H9 (cell line): ENCODE data around the gene FBRSL1. TPM values are rescaled to one million over a fixed set of nuclear protein-coding genes. Genes with fewer than 3 reads are reported as not detected.

Experiments
- DNase-seq: peaks from one replicate; pipeline ENCODE4 v3.0.0-alpha.2; 2017
- H2AFZ ChIP-seq: one replicate; pipeline ENCODE4 v1.6.1; 2013; ENCODE audit warnings: mild to moderate bottlenecking, low read length, control low read depth, moderate library complexity
- H2AK5ac ChIP-seq: 2 replicates; pipeline ENCODE4 v1.6.1; 2013; ENCODE audit warnings: low read length, control low read depth, mixed read lengths; ENCODE audit not compliant: insufficient read length
- H2BK120ac ChIP-seq: one replicate; pipeline ENCODE4 v1.6.1; 2013; ENCODE audit warnings: low read depth, mild to moderate bottlenecking, low read length, control low read depth, inconsistent platforms; ENCODE audit not compliant: poor library complexity, severe bottlenecking
- H2BK12ac ChIP-seq: 2 replicates; pipeline ENCODE4 v1.6.1; 2013; ENCODE audit warnings: low read length, control low read depth, mixed read lengths, low read depth; ENCODE audit not compliant: insufficient read length
- H2BK15ac ChIP-seq: 2 replicates; pipeline ENCODE4 v1.6.1; 2013; ENCODE audit warnings: low read depth, low read length, control low read depth
- H2BK20ac ChIP-seq: one replicate; pipeline ENCODE4 v1.6.1; 2013; ENCODE audit warnings: low read depth, mild to moderate bottlenecking, low read length, control low read depth, inconsistent platforms; ENCODE audit not compliant: poor library complexity, severe bottlenecking
- H2BK5ac ChIP-seq: 2 replicates; pipeline ENCODE4 v1.6.1; 2013; ENCODE audit warnings: low read length, control low read depth, mixed read lengths; ENCODE audit not compliant: insufficient read length
- H3K14ac ChIP-seq: 2 replicates; pipeline ENCODE4 v1.6.1; 2013; ENCODE audit warnings: low read length, control low read depth; ENCODE audit not compliant: insufficient read depth
- H3K18ac ChIP-seq: 2 replicates; pipeline ENCODE4 v1.6.1; 2013; ENCODE audit warnings: low read depth, mild to moderate bottlenecking, mixed read lengths, low read length, control low read depth; ENCODE audit not compliant: insufficient read length
- H3K23ac ChIP-seq: 2 replicates; pipeline ENCODE4 v1.6.1; 2013; ENCODE audit warnings: low read length, control low read depth, mixed read lengths, low read depth; ENCODE audit not compliant: insufficient read length
- H3K23me2 ChIP-seq: 2 replicates; pipeline ENCODE4 v1.6.1; 2013; ENCODE audit warnings: low read depth, mild to moderate bottlenecking, mixed read lengths, low read length, control low read depth; ENCODE audit not compliant: insufficient read length, poor library complexity, severe bottlenecking
- H3K27ac ChIP-seq: 2 replicates; pipeline ENCODE4 v1.5.1; 2013; ENCODE audit warnings: low read length, control low read depth, mixed read lengths, low read depth; ENCODE audit not compliant: insufficient read length
- H3K27me3 ChIP-seq: 2 replicates; pipeline ENCODE4 v1.6.1; 2013; ENCODE audit warnings: low read length, control low read depth, inconsistent platforms; ENCODE audit not compliant: insufficient read depth
- H3K4ac ChIP-seq: 2 replicates; pipeline ENCODE4 v1.6.1; 2013; ENCODE audit warnings: low read depth, mild to moderate bottlenecking, control low read depth, inconsistent platforms, low read length, moderate library complexity
- H3K4me1 ChIP-seq: 2 replicates; pipeline ENCODE4 v1.6.1; 2013; ENCODE audit warnings: low read length, control low read depth, inconsistent platforms; ENCODE audit not compliant: insufficient read depth
- H3K4me2 ChIP-seq: 2 replicates; pipeline ENCODE4 v1.6.1; 2013; ENCODE audit warnings: low read length, control low read depth, mixed read lengths; ENCODE audit not compliant: insufficient read length, insufficient read depth
- H3K56ac ChIP-seq: 2 replicates; pipeline ENCODE4 v1.6.1; 2013; ENCODE audit warnings: low read depth, mild to moderate bottlenecking, mixed read lengths, low read length, control low read depth; ENCODE audit not compliant: insufficient read length
- H3K79me1 ChIP-seq: 2 replicates; pipeline ENCODE4 v1.6.1; 2013; ENCODE audit warnings: low read depth, mild to moderate bottlenecking, moderate library complexity, low read length, control low read depth, inconsistent platforms; ENCODE audit not compliant: insufficient read depth, poor library complexity, severe bottlenecking
- H3K79me2 ChIP-seq: 2 replicates; pipeline ENCODE4 v1.6.1; 2013; ENCODE audit warnings: low read length, control low read depth, inconsistent platforms; ENCODE audit not compliant: insufficient read depth
- H3K9ac ChIP-seq: 2 replicates; pipeline ENCODE4 v1.6.1; 2013; ENCODE audit warnings: low read length, control low read depth, mixed read lengths; ENCODE audit not compliant: insufficient read length; ENCODE audit errors: extremely low read depth
- H3K9me3 ChIP-seq: one replicate; pipeline ENCODE4 v1.6.1; 2013; ENCODE audit warnings: low read depth, low read length, inconsistent platforms; ENCODE audit not compliant: control insufficient read depth
- H3T11ph ChIP-seq: one replicate; pipeline ENCODE4 v1.6.1; 2013; ENCODE audit warnings: mild to moderate bottlenecking, low read length, control low read depth, inconsistent platforms
- H4K20me1 ChIP-seq: one replicate; pipeline ENCODE4 v1.6.1; 2013; ENCODE audit not compliant: control insufficient read depth, insufficient read length, insufficient read depth
- H4K5ac ChIP-seq: 2 replicates; pipeline ENCODE4 v1.6.1; 2013; ENCODE audit warnings: low read depth, mild to moderate bottlenecking, mixed read lengths, low read length, control low read depth; ENCODE audit not compliant: insufficient read length
- H4K8ac ChIP-seq: replicated peaks from 2 replicates; pipeline ENCODE4 v1.6.1; 2013; ENCODE audit warnings: low read length, control low read depth, mixed read lengths, low read depth; ENCODE audit not compliant: insufficient read length
- H4K91ac ChIP-seq: 2 replicates; pipeline ENCODE4 v1.6.1; 2013; ENCODE audit warnings: low read depth, mild to moderate bottlenecking, moderate library complexity, mixed read lengths, low read length, control low read depth; ENCODE audit not compliant: insufficient read length
- H3K27ac Mint-ChIP-seq, 3 experiments: 2 replicates in 2 of 3; 3 replicates in 1 of 3; pipeline ENCODE4 v1.8.0; 2020 to 2021; ENCODE audit warnings: mixed read lengths in 3 of 3, mild to moderate bottlenecking in 1 of 3, moderate library complexity in 1 of 3
- H3K27me3 Mint-ChIP-seq: 2 replicates; pipeline ENCODE4 v1.8.0; 2021; ENCODE audit warnings: low read depth, mild to moderate bottlenecking, moderate library complexity, mixed read lengths
- H3K36me3 Mint-ChIP-seq, 3 experiments: 2 replicates in 2 of 3; 3 replicates in 1 of 3; pipeline ENCODE4 v1.8.0; 2020 to 2021; ENCODE audit warnings: low read depth in 3 of 3, mixed read lengths in 3 of 3; ENCODE audit not compliant: insufficient read depth in 1 of 3
- H3K4me1 Mint-ChIP-seq, 2 experiments: 2 replicates each; pipeline ENCODE4 v1.8.0; 2020; ENCODE audit warnings: mixed read lengths in 2 of 2
- H3K4me3 Mint-ChIP-seq, 2 experiments: 2 replicates in 1 of 2; 3 replicates in 1 of 2; pipeline ENCODE4 v1.8.0; 2020 to 2021; ENCODE audit warnings: mild to moderate bottlenecking in 2 of 2, mixed read lengths in 2 of 2, moderate library complexity in 1 of 2
- H3K9me3 Mint-ChIP-seq, 2 experiments: 2 replicates in 1 of 2; 3 replicates in 1 of 2; pipeline ENCODE4 v1.8.0; 2020; ENCODE audit warnings: mild to moderate bottlenecking in 2 of 2, mixed read lengths in 2 of 2, moderate library complexity in 1 of 2
- CTCF ChIP-seq: fragments of 200-600 bp; sonication (generic); conservative IDR thresholded peaks from 3 replicates; pipeline ENCODE4 v1.8.0; 2021; ENCODE audit warnings: antibody characterized with exemption, mild to moderate bottlenecking
- WGBS: extraction: QIAGEN DNeasy Blood & Tissue Kit; methylation state at CpG from one replicate; pipeline ENCODE4 v1.1.7; 2013; ENCODE audit warnings: missing lambda C conversion rate, low lambda C conversion rate, mixed read lengths; ENCODE audit not compliant: insufficient read length; ENCODE audit errors: extremely low coverage; 5-methylcytosine and 5-hydroxymethylcytosine counted together
- total RNA-seq: library from RNA; stranded (reverse); gene quantifications from 2 replicates; pipeline ENCODE4 v1.2.1, GENCODE V29; 2021

FBRSL1 gene
- total RNA-seq, 1 experiment from 2014 or later: 90.8 TPM

- no peak overlapping the region for H2BK12ac ChIP-seq
- H3K14ac ChIP-seq: no peak overlapping the region; the same call in 1 of the 2 replicates
- no peak overlapping the region for H3K4me2 ChIP-seq
- H3K9me3 Mint-ChIP-seq: no peaks in the 10 kb centered on the region
- no peak overlapping the region for H2BK15ac ChIP-seq
- no peak overlapping the region for H3K56ac ChIP-seq
- H2BK20ac ChIP-seq: no peak overlapping the region
- peaks cover 4% of the 10 kb centered on the region for H3K27me3 Mint-ChIP-seq
- no peaks in the 10 kb centered on the region; the same call in 1 of the 2 replicates for H3K27me3 ChIP-seq
- H2BK120ac ChIP-seq: no peak overlapping the region
- H2AK5ac ChIP-seq: no peak overlapping the region
- no peak overlapping the region for H2AFZ ChIP-seq
- H4K8ac ChIP-seq: no peak overlapping the region
- H3K4me3 Mint-ChIP-seq: no peak overlapping the region
- H4K91ac ChIP-seq: no peak overlapping the region
- peaks cover 0 to 2% (median 0%) of the 10 kb centered on the region in 3 experiments; a peak in 1 of 7 replicates for H3K36me3 Mint-ChIP-seq
- no peak overlapping the region for H4K5ac ChIP-seq
- H3K9ac ChIP-seq: no peak overlapping the region
- H3K4me1 Mint-ChIP-seq: peaks cover 9 to 10% of the 10 kb centered on the region in 2 experiments
- no peak for TF ChIP-seq CTCF
- WGBS: no CpG with 5 or more reads among the region's 28 CpGs
- peaks cover 3% of the 10 kb centered on the region for H3K79me1 ChIP-seq
- DNase-seq: no peak
- peaks cover 14% of the 10 kb centered on the region; the same call in 1 of the 2 replicates for H3K79me2 ChIP-seq
- no peak overlapping the region; a peak in 1 of 7 replicates for H3K27ac Mint-ChIP-seq
- no peak overlapping the region for H3T11ph ChIP-seq
- no peak overlapping the region for H3K23ac ChIP-seq
- no peaks in the 10 kb centered on the region for H3K23me2 ChIP-seq
- no peak overlapping the region for H3K4ac ChIP-seq
- H2BK5ac ChIP-seq: no peak overlapping the region
- H4K20me1 ChIP-seq: peaks cover 3% of the 10 kb centered on the region
- no peak overlapping the region for H3K18ac ChIP-seq
- no peak overlapping the region for H3K27ac ChIP-seq
- H3K9me3 ChIP-seq: no peaks in the 10 kb centered on the region
- peaks cover 4% of the 10 kb centered on the region; the same call in 1 of the 2 replicates for H3K4me1 ChIP-seq
These were observed 7.8 kb downstream of the FBRSL1 start for GRCh38 chr12:132497514-132498405.
